LoVo (cell line): ENCODE data around the gene MRTFB.

Experiments
- DNase-seq: peaks from one replicate; pipeline ENCODE4 v3.0.0-alpha.2; 2016; ENCODE audit warnings: low spot score

The MRTFB gene

GRCh38 chr16:14232106-14232864 is 161.2 kb downstream of the MRTFB start:
- DNase-seq: no peak

GRCh38 chr16:14236401-14236800 is 165.3 kb downstream of the MRTFB start:
- DNase-seq: no peak

GRCh38 chr16:14238756-14239155 is 167.6 kb downstream of the MRTFB start:
- no peak for DNase-seq

- DNase-seq: no peak
Observed at GRCh38 chr16:14239791-14240190, 168.7 kb downstream of the MRTFB start.

- no peak for DNase-seq
Observed at GRCh38 chr16:14240219-14240843, 169.2 kb downstream of the MRTFB start.

- no peak for DNase-seq
Observed at GRCh38 chr16:14240964-14241363, 169.8 kb downstream of the MRTFB start.

GRCh38 chr16:14241631-14242030 is 170.5 kb downstream of the MRTFB start:
- DNase-seq: no peak

- DNase-seq: no peak
Observed at GRCh38 chr16:14242769-14243168, 171.7 kb downstream of the MRTFB start.

- DNase-seq: no peak
Observed at GRCh38 chr16:14244196-14245010, 173.3 kb downstream of the MRTFB start.

- no peak for DNase-seq
Observed at GRCh38 chr16:14248791-14249190, 177.7 kb downstream of the MRTFB start.

- DNase-seq: peak; percentile 40
Observed at GRCh38 chr16:14249291-14250032, 178.3 kb downstream of the MRTFB start.

GRCh38 chr16:14251419-14251818 is 180.3 kb downstream of the MRTFB start:
- DNase-seq: no peak

GRCh38 chr16:14252860-14253259 is 181.7 kb downstream of the MRTFB start:
- DNase-seq: no peak

- no peak for DNase-seq
Observed at GRCh38 chr16:14263011-14263410, 191.9 kb downstream of the MRTFB start.

- no peak for DNase-seq
Observed at GRCh38 chr16:14263769-14264168, 192.7 kb downstream of the MRTFB start.

- DNase-seq: no peak
Observed at GRCh38 chr16:14264327-14264943, 193.3 kb downstream of the MRTFB start.

GRCh38 chr16:14268073-14268472 is 197.0 kb downstream of the MRTFB start:
- DNase-seq: no peak

- DNase-seq: no peak
Observed at GRCh38 chr16:14275934-14276333, 204.8 kb downstream of the MRTFB start.

- DNase-seq: no peak
Observed at GRCh38 chr16:14278749-14279148, 207.6 kb downstream of the MRTFB start.

GRCh38 chr16:14280541-14280940 is 209.4 kb downstream of the MRTFB start:
- DNase-seq: no peak

- no peak for DNase-seq
Observed at GRCh38 chr16:14283786-14284185, 212.7 kb downstream of the MRTFB start.

- no peak for DNase-seq
Observed at GRCh38 chr16:14284371-14284770, 213.3 kb downstream of the MRTFB start.
